GM21390 (cell line): Measurements from ENCODE around the gene LRRC4C.
A peak's percentile ranks its signal among the peaks of the same experiment; 100 is the strongest.
"Not testable (repeated sequence)": the region's sequence is repeated elsewhere in the genome, so short reads cannot be mapped to it uniquely, and the experiment has no call there.

Experiments used
- ATAC-seq: cut with Tn5 transposase; IDR thresholded peaks from one replicate; pipeline ENCODE4 v1.9.1; 2021; ENCODE audit not compliant: unreplicated experiment

The LRRC4C gene

DNA sequence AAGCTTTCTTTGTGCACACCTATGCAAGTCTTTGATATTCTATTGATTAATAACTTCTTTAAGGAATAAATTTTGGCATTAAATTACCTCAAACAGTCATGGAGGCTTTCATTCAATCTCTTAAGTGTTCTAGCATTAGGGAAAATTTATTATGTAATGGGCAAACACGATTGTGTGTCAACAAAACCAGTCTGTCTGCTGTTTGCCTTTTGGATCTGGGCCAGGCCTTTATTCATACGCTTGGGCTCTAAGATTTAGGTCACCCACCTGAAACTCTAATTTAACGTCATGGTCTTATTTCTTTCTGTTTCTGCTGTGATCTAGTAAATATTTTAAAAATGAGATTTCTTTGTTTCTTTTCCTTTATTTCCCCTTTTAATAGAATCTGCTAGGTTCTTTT is 1270.6 kb downstream of the LRRC4C start:
- no peak for ATAC-seq

DNA sequence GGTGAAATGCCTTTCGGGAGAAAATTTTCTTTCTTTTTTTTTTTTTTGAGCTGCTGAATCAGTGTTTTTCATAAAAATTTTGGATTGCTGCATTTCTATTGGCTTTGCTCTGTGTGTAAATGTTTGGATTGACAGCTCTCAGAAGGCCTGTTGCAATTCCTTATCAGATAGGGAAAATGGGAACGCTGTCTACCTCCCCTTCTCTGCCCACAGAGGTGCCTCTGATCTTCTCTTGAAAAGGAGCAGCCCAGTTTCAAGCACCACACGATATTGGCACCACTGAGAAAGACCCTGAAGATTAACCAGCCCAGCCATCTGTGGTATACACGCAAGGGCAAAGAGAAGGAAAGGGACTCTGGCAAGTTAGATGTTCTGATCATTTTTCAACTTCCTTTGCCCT is 1272.2 kb downstream of the LRRC4C start:
- no peak for ATAC-seq

- no peak for ATAC-seq
Observed at GRCh38 chr11:40186437-40187263, 1272.8 kb downstream of the LRRC4C start.

DNA sequence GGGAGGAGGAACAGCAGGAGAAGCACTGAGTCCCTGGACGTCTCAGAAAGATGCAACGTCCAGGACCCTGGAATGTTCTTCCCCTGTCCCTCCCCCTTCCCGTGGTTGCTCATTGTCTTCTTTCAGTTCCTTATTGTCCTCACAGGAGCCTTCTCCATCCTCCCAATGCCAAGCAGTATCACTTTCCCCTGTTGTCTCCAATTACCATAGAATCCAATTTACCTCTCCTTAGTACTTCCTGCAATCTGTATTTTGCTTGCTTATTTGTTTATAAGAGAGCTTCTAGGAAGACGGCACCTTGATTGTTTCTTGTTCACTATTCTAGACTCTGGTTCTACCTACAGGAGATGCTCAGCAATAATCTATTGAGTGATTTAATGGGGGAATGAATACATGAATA is 1273.7 kb downstream of the LRRC4C start:
- ATAC-seq = no peak

DNA sequence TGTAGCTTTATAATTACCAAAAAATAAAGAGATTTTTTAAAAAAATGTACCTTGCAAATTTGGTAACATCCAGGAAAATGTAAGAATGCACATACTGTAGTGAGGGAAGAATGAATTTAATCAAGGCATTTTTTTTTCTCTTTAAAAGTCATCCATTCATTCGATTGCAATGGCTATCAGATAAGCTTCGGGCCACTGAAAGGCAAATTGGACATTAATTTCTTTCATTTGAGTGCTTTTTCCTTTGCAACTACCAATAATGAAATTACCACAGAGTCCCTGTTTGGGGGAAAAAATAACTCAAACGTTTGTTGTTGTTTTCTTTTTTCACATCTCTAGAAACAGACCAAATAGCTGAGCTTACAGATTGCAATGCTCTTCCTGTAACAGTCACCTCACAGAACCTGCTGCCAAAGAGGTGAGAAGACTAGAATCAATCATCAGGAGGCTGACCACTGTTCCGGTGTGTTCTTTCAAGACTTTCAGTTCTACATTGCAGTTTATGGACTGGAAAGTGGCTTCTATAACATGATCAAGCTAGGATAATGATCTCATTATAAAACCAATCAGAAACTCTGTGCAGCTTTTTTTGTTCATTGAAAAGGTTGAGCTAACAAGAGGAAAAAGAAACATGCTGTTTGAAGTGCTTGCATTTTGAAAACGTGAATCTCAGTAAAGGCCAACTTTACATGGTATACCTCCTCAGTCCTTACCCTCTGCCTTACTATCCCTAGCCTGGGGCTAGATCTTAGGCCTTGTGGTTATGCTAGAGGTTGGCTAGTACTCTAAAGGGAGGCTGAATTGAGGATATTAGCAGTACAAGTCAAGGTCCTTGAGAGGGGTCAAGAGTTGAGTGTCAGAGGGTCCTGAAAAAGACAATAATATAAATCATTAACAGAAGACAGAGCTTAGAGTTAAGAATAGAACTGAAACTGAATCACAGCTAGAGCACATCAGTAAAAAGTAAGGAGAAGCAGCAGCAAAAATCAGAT is 1276.1 kb downstream of the LRRC4C start:
- peak; percentile 91 for ATAC-seq

- ATAC-seq = no peak
Observed at GRCh38 chr11:40179541-40179940, 1279.9 kb downstream of the LRRC4C start.

DNA sequence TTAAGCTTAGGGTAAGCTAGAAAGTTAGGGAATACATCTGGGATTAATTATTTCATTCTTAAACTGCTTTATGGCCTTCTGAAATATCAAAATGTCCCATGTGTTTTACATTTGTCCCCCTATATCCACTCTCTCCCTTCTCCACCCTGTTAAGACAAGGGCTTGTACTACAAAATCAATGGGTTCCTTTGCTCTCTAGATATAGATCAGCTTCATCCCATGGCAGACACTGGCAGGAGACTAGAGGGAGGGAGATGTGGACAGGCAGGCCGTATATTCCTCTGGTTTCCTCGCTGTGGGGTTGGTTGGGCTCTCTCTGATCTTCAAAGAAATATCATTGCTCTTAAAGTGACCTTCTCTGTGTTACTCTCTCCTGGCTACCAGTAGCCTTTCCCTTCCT is 1281.0 kb downstream of the LRRC4C start:
- ATAC-seq = no peak

DNA sequence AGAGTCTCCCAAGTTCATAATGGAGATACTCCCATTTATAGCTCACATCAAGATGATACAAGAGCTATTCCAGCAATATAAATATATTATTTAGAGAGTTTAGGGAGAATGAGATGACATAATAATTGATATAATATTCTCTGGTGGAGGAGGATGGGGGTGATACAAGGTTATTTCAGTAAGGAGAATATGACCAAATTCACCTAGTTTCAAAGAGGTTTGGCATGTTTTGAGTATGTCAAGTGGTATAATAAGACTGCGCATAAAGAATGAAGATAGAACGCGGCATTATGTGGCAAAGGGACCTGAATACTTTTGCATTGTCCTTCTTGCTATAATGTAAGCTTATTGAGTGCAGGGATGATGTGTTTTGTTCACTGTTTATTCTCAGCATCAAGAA is 1283.5 kb downstream of the LRRC4C start:
- no peak for ATAC-seq

GRCh38 chr11:40170078-40170477 is 1289.4 kb downstream of the LRRC4C start:
- ATAC-seq = no peak

- ATAC-seq = peak; percentile 88
Observed at GRCh38 chr11:40168414-40168813, 1291.0 kb downstream of the LRRC4C start.

DNA sequence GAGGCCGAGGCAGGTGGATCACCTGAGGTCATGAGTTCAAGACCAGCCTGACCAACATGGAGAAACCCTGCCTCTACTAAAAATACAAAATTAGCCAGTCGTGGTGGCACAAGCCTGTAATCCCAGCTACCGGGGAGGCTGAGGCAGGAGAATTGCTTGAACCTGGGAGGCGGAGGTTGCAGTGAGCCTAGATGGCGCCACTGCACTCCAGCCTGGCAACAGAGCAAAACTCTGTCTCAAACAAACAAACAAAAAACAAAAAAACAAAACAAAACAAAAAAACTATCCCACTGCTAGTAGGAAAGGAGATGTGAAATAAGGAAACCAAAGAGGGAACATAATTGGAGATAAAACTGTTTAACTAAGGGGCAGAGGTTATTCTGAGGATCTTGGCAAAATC is 1291.6 kb downstream of the LRRC4C start:
- not testable (repeated sequence) for ATAC-seq

DNA sequence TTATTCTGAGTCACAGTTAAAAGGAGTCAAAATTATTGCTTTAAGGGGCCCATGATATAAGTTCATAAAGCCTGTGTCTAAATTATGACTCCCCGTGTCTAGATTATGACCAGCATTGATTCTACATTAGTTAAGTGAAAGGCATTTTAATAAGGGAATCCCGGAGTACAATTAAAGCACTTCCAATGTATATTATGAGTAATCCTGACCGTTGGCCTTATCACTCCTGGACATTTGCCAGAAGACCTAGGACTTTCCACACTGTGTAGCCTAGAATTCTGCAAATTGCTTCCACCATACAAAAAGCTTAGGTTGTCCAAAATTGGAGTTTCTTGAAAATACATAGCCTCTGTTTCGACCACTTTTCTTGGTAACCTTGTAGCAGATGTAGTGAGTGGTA is 1292.6 kb downstream of the LRRC4C start:
- ATAC-seq = no peak

DNA sequence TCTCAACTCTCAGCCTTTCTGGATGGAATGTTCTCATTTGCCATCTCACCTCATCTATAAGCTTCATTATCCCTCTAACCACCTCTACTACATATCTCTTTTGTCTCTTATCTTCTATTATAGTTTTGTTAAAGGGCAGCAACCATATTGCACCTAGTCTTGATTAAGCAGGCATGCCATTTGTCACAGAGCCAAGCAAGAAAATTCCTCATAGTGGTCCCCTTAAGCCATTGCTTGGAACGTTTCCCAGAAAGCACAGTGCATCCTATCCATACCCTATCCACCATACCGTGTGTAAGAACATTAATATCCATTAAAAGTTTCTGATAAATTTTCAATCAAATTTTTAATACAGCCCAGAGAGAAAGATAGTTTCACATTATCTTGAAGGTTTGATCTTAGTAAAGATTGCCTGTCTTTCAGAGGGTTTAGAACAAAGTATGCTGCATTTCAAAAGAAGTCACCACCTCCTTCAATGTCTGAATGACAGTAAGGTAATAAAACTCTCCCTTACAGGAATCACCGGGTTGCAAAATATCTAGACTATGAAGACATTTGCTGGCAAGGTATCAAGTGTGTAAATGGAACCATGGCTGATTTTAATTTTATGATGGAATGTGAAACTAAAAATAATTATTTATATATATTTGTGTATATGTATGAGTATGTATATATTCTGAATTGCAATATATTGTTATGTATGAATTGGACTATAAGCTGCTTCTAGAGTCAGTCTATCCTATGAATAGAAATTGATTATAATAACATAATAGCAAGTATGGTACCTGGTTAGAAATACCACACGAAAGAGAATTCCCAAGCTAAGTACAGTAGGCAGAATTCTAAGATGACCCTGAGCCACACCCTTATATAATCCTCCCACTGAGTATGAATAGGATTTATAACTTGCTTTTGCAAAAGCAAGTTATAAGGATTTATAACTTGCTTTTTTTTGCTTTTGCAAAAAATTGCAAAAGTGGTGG is 1296.3 kb downstream of the LRRC4C start:
- ATAC-seq = no peak

DNA sequence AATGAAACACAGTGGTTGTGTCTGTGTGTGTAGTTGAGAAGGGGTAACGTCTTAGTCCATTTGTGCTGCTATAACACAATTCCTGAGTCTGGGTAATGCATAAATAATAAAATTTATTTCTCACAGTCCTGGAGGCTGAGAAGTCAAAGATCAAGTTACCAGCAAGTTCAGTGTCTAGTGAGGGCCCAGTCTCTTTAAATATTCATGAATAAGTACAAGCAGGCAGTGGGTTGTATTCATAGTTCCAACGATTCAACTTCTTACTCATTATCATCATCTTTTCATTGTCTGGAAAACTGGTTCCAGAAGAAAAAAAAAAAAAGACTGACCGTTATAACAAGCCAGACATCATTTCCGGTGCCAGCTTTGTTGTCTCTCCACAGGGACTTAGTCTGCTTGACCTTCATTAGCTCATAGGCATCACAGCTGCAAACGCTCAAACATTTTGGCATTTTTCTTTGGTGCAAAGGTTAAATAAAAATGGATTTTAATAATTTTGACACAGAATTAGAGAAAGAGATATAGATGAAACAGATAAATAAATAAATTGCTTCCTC is 1297.5 kb downstream of the LRRC4C start:
- ATAC-seq = no peak

DNA sequence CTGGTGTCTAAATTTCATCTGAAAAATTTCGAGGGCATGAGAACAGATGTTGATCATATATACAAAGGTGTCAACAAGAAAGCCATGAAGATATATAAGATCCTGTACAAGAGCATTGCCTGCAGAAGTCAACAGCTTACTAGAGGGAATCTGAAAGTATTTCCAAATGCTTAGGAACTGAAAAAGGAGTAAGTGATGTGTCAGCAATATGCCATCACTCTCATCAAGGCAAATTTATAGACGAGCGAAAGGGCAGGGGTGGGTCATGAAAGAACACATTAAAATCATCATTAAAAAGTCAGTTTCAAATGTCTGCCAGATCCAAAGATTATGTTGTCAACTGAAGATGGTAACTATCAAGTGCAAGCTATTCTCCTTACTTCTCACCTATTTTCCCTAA is 1299.0 kb downstream of the LRRC4C start:
- no peak for ATAC-seq

GRCh38 chr11:40149721-40150120 is 1309.7 kb downstream of the LRRC4C start:
- no peak for ATAC-seq

GRCh38 chr11:40140560-40140959 is 1318.9 kb downstream of the LRRC4C start:
- ATAC-seq = no peak

GRCh38 chr11:40139536-40139935 is 1319.9 kb downstream of the LRRC4C start:
- no peak for ATAC-seq

DNA sequence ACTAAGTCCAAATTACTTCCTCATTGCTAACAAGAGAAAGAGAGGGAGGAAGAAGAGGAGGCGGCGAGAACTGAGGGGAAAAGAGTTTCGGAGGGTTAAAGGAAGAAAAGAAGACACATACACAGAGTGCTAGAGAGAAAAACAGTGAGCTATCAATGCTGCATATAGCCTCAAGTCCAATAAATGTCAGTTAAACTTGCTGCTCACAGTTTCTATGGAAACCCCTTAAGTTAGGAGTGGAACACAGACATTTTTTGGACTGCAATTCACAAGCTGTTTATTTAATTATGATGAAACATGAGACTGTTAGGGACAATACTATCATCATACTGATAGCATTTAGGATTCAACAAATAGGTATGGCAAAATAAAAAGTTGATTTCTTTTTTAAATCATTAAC is 1320.4 kb downstream of the LRRC4C start:
- no peak for ATAC-seq

GRCh38 chr11:40134820-40135570 is 1324.5 kb downstream of the LRRC4C start:
- no peak for ATAC-seq
